ENCODE data around the gene INO80. TPM values are rescaled to one million over a fixed set of nuclear protein-coding genes. Genes with fewer than 3 reads are reported as not detected.

Gene INO80
- total RNA-seq, 4 donors from 2014 or later = 22.3 to 44.3 (median 31.1) TPM

- no peak overlapping the region for H3K4me3 ChIP-seq (ENCODE audit: low read depth, poor library complexity, severe bottlenecking)
- 70 to 75% methylated on average over 21 of the region's 21 CpGs for WGBS, 2 donors
- intact Hi-C loops (cut with DNase I; ENCODE audit: low total_unique reads) = no loop called here
- no peak for DNase-seq (ENCODE audit: low spot score in 2 of 2)
- TF ChIP-seq, protein P1, sequence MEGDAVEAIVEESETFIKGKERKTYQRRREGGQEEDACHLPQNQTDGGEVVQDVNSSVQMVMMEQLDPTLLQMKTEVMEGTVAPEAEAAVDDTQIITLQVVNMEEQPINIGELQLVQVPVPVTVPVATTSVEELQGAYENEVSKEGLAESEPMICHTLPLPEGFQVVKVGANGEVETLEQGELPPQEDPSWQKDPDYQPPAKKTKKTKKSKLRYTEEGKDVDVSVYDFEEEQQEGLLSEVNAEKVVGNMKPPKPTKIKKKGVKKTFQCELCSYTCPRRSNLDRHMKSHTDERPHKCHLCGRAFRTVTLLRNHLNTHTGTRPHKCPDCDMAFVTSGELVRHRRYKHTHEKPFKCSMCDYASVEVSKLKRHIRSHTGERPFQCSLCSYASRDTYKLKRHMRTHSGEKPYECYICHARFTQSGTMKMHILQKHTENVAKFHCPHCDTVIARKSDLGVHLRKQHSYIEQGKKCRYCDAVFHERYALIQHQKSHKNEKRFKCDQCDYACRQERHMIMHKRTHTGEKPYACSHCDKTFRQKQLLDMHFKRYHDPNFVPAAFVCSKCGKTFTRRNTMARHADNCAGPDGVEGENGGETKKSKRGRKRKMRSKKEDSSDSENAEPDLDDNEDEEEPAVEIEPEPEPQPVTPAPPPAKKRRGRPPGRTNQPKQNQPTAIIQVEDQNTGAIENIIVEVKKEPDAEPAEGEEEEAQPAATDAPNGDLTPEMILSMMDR (IDR thresholded peaks at IDR 0.05) = no peak
- TF ChIP-seq POLR2A (IDR thresholded peaks at IDR 0.05) = no peak
These were observed 167.2 kb downstream of the INO80 start for GRCh38 chr15:40948706-40949473.

- TF ChIP-seq, protein P1 (IDR thresholded peaks at IDR 0.05) = no peak
- TF ChIP-seq POLR2A (IDR thresholded peaks at IDR 0.05) = no peak
- no peak overlapping the region for H3K4me3 ChIP-seq (ENCODE audit: low read depth, poor library complexity, severe bottlenecking)
- intact Hi-C loops (cut with DNase I; ENCODE audit: low total_unique reads) = no loop called here
- 96 to 97% methylated on average over 11 of the region's 11 CpGs for WGBS, 2 donors
- no peak for DNase-seq (ENCODE audit: low spot score in 2 of 2)
These were observed 171.4 kb downstream of the INO80 start for GRCh38 chr15:40944510-40945296.

DNA sequence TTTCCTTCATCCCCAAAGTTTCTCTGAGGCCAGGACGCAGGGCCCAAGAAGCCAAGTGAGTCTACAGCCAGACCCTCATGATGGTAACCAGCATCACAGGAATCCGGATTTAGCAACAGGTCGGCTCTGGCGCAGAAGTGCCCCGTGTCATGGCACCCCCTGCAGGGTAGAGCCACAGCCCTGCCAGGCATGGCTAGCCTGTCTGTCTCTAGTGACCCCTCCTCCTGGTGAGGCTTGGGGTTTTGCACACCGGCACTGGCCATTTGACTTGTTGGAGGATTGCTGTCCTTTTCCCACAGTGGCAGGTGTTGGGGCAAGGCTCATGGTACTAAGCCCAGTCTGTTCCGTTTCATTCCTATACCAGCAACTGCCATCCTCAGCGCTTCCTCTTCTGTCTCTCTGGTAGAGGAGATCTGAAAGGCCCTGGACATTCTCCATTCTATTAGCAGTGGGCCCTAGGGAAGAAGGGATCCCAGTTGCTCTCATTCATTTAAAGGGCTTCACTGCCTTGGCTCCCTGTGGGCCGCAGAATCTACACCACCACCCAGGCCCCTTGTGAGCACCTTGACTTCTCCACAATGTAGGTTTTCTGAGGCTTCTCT, 172.2 kb downstream of the INO80 start:
- H3K4me3 ChIP-seq (ENCODE audit: low read depth, poor library complexity, severe bottlenecking) = no peak overlapping the region
- TF ChIP-seq POLR2A (IDR thresholded peaks at IDR 0.05) = no peak
- TF ChIP-seq, protein P1 (IDR thresholded peaks at IDR 0.05) = no peak
- DNase-seq (ENCODE audit: low spot score in 2 of 2) = no peak
- WGBS, 2 donors = 87 to 99% methylated on average over 8 to 9 of the region's 9 CpGs
- intact Hi-C loops (cut with DNase I; ENCODE audit: low total_unique reads) = no loop called here

DNA sequence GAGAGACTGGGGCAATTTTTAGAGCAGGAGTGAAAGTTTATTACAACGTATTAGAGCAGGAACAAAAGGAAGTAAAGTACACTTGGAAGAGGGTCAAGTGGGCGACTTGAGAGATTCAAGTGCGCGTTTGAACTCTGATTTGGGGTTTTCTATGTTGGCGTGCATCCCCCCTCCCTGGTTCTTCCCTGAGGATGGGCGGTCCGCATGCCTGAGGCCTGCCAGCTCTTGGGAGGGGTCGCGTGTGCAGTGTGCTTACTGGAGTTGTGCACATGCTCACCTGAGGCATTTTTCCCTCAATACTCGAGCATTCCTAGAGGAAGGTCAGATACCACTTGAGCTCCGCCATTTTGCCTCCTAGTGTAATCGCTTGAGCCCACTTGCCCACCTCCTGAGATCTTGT, 173.2 kb downstream of the INO80 start:
- 75 to 79% methylated on average over 12 of the region's 12 CpGs for WGBS, 2 donors
- H3K4me3 ChIP-seq (ENCODE audit: low read depth, poor library complexity, severe bottlenecking) = no peak overlapping the region
- TF ChIP-seq POLR2A (IDR thresholded peaks at IDR 0.05) = no peak
- TF ChIP-seq, protein P1 (IDR thresholded peaks at IDR 0.05) = no peak
- no peak for DNase-seq (ENCODE audit: low spot score in 2 of 2)
- intact Hi-C loops (cut with DNase I; ENCODE audit: low total_unique reads) = no loop called here

GRCh38 chr15:40942337-40942854, 173.7 kb downstream of the INO80 start:
- H3K4me3 ChIP-seq (ENCODE audit: low read depth, poor library complexity, severe bottlenecking) = peak overlapping the region; percentile 26
- WGBS, 2 donors = 33% methylated on average over 15 of the region's 15 CpGs
- TF ChIP-seq POLR2A (IDR thresholded peaks at IDR 0.05) = no peak
- TF ChIP-seq, protein P1 (IDR thresholded peaks at IDR 0.05) = no peak
- intact Hi-C loops (cut with DNase I; ENCODE audit: low total_unique reads) = no loop called here
- DNase-seq (ENCODE audit: low spot score in 2 of 2) = no peak
